ENCODE results near the gene REV3L.
"Not testable (repeated sequence)": the region's sequence is repeated elsewhere in the genome, so short reads cannot be mapped to it uniquely, and the experiment has no call there.

REV3L gene

DNA sequence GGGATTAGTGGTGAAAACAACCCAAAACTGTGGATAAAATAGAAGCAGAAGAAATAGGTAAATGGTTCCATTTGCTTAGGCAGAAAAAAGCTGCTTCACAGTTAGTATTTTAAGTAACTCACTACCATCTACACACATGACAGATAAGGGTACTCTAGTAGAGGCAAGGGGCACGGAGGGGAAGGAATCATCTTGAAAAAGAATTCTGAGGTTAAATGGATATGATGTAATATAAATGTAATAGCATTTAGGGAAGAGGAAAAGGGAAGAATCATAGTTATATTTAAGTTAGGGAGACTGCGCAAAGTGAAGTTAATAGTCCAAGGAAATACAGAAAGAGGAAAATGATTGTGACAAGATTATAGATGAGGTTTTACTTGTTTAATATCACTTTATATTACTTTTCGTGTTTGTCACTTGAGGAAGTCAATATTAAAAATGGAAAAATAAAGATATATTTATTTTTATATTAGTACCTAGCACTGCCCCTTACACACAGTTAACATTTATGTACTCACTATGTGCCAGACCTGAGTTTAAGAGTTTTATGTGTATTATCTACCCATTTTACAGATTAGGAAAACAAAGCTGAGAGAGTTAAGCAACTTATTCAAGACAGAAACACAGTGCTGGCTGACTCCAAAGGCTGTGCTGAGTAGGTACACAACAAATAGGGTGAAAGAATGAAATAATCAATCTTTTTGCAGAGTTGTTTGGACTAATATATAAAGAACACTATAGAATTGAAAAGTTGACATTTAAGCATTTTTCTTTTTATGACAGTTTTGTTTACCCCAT is 128.1 kb downstream of the REV3L start:
- no peak for DNase-seq

- no peak for DNase-seq
These were observed 129.0 kb downstream of the REV3L start for GRCh38 chr6:111353912-111354462.

DNA sequence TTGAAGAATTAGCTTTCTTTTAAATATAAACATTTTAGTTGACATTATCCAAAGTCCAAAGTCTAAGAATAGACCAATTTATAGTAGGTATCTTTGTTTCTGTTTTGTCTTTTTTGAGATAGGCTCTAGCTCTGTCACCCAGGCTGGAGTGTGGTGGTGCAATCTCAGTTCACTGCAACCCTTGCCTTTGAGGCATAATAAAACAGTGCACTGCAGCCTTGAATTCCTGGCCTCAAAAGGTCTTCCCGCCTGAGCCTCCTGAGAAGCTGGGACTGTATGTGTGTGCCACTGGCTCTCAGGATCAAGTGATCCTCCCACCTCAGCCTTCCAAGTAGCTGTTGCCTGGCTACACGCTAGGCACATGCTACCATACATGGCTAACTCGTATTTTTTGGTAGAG is 135.4 kb downstream of the REV3L start:
- DNase-seq = no peak

DNA sequence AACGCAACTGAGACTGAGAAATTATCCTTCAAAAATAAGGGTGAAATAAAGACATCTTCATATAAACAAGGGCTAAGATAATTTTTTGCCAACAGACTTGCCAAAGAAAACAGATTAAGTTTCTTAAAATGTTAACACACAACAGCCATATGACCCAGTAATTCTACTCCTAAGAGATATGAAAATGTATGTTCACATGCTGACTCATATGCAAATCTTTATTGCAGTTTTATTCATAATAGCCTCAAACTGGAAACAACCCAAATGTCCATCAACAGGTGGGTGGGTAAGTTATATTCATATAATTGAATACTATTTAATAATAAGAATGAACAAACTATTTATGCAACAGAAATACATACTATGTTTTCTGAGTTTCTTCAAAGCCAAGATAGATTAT is 140.1 kb downstream of the REV3L start:
- no peak for DNase-seq

GRCh38 chr6:111339294-111339693 is 143.7 kb downstream of the REV3L start:
- no peak for DNase-seq

GRCh38 chr6:111338843-111339242 is 144.2 kb downstream of the REV3L start:
- no peak for DNase-seq

DNA sequence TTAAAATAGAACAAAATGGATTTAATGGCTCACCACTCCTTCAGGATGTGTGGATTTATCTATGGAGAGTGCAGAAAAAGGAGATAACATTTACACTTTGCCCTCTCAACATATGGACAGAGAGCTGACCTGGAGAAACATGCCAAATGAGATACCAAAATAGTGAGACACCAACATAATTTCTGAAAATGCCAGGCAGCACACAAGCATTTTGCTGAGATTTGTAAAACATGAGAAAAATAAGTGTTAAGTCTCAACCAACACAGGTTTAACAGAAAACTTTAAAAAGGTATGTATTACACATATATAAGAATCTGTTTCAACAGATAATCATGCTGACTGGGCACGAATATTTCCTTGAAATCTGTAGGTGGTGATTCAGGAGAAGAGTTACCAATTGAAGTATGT is 145.2 kb downstream of the REV3L start:
- no peak for DNase-seq

DNA sequence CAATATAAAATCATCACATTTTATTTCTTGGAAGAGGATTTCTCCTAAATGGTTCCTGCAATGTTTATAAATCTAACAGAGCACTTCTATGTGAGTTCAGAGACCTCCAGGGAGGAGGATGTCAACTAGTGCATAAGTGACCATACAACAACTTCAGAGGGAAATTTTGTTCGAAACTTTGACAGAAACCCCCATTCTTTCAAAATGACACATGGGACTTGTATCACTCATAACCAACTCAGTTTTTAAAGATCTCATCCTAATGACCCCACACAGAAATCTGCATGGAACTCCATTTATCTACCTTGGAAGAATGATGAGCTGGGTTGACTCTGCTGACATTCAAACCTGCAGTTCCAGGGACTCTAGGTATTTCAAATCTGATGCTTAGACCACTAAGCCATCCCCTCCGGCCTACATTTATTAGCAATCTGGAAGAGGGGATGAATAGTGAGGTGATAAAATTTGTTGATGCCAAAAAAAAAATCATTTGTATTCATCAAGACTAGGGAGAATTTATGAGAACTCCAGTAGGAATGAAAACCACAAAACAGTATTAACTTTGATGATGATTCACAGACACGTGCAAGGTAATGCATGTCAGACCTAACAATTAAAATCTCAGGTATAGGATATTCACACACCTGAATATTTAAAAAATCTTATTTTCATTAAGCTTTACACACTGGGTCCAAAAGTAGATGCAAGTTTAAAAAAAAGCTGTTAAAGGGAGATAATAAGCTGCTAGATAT is 153.0 kb downstream of the REV3L start:
- no peak for DNase-seq

GRCh38 chr6:111326563-111326962 is 156.5 kb downstream of the REV3L start:
- no peak for DNase-seq

DNA sequence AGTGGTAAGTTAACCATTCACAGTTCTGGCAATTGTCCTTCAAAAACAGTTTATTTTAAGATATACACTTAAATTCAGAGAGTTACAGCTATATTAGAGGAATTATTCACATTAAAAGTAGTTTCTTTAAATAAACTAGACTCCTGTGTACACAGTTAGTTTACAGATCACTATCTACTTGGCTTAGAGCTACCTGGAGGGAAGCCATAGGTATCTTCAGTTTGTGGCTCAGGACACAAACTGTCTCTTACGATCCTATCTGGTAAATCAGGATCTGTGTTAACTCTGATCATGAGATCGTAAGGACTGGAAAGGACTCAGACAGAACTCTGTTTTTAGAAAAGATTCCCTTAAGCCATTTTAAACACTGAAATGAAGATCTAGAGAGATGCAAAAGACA is 160.9 kb downstream of the REV3L start:
- DNase-seq = no peak

DNA sequence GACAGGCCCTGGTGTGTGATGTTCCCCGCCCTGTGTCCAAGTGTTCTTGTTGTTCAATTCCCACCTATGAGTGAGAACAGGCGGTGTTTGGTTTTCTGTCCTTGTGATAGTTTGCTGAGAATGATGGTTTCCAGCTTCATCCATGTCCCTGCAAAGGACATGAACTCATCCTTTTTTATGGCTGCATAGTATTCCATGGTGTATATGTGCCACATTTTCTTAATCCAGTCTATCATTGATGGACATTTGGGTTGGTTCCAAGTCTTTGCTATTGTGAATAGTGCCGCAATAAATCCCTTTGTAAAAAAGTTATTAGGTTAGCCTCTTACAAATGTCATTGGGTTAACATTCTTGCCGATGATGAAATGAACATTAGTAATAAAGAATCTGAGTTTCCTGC is 175.1 kb downstream of the REV3L start:
- not testable (repeated sequence) for DNase-seq

DNA sequence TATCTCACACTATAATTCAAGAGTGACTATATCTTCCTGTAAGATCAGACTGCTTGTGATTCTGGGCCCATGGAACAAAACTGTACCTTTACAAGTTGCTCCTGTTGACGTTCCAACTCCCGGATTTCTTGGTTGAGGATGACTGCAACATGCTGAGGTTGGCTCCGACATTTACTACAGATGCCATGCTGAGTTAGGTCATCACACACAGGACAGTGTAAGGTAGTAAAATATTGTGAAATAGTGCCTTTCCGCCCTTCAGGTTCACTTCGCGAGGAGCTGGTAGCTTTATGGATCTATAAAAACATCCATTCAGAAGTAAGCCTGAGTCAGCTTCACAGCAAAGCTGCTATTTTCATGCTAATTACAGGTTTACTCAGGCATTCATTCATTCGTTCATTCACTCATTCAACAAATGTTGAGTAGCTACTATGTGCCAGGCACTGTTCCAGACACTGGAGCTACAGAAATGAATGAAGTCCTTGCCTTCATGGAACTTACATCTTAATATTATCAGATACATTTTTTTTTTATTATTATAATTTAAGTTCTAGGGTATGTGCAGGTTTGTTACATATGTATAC is 175.7 kb downstream of the REV3L start:
- no peak for DNase-seq

DNA sequence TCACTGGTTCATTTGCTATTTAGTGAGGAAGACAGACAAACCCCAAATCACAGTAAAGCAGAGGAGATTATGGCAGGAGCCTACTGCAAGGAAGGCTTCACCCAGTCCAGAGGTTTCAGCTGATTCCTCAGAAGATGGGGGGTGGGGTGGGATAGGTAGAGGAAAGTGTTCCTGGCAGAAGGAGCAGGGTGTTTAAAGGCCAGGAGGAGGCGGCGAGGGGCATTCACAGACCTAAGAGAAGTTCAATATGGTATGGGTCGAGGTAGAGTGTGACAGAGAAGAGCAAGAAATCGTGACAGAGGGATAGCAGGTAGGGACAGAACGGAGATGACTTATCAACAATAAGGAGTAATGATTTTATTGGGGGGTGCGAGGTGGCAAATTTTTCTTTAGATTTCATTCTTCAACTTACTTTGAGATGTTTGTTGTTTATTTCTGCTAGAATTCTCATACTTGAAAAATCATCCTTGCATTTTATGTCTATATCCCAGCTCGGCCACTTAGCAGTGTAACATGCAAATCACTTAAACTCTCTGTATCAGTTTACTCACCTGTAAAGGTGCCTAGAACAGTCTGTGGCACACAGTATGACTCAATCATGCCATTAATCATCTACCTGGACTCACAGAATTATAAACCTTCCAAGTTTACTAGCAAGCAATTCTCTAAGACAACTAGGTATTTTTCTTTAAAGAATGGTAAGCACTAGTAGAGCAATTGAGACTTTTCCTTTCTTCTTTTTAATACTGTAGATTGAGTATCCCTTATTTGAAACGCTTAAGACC is 176.7 kb downstream of the REV3L start:
- DNase-seq = no peak

- DNase-seq = no peak
These were observed 181.1 kb downstream of the REV3L start for GRCh38 chr6:111301946-111302345.

DNA sequence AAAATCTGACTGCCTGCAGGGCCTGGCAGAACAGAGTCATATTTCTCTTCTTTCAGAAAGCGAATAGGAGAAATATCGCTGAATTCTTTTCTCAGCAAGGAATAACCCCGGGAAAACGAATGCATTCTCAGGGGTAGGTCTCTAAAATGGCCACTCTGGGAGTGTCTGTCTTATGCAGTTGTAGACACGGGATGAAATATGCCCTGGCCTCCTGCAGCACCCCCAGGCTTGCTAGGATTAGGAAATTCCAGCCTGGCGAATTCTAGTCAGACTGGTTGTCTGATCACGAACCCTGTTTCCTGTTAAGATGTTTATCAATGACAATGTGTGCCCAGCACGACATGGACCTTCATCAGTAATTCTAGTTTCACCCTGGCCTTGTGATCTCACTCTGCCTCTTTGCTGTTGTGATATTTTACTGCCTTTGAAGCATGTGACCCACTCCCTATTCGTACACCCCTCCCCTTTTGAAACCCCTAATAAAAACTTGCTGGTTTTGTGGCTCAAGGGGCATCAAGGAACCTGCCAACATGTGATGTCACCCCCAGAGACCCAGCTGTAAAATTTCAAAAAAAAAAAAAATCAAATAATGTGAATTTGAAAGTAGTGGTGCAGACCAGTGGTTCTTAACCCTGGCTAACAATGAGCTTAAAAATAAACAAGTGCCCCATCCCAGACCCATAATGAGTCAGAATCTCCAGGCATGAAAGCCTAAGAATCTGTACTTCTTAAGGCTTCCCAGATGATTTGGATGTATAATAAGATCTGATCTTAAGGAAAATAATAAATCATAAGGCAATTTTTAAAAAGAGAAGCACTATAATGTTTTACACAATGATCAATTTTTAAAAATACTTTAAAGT is 181.8 kb downstream of the REV3L start:
- not testable (repeated sequence) for DNase-seq

DNA sequence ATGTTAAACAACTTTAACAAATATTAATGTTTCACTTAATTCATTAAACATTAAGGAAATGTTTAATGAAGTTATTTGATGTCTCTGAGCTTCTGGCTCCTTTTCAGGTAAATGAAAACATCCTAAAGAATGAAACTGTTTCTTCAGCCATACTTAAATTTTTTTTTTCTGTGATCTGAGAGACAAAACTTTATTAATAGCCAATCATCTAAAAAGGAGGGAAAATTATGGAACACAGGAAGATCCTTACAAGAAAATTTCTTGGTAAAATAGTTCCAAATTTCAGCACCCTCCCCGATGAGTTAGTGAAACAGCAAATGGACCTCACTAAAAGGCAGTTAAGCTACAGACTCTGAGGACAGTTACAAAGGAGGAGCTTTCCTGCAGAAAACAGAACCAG is 185.2 kb downstream of the REV3L start:
- DNase-seq = no peak

DNA sequence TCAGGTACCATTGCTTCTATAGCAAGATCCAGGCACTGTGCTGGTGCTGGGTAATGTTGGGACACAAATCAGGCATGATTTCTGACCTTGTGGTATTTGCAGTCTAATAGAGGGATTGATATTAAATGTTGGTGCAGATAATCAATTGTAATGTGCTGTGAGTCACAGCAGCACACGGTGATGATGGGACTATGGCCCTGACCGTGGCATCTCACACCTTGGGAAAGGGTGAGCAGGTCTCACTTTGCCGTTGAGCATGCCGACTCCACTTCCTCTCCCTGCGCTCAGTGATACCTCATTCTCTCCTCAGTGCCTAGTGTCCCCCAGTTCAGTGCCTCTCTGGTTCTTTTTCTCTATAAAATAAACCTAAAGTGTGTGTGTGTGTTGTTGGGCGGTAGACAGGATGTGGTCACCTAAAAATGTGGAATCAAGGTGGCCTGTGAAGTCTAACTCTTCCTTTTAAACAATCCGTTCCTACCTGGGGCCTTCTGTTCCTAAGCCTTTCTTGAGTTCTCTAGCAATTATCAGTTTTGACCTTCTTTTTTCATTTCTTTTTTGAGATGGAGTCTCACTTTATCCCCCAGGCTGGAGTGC is 188.5 kb downstream of the REV3L start:
- no peak for DNase-seq

GRCh38 chr6:111291336-111292259 is 191.4 kb downstream of the REV3L start:
- DNase-seq = no peak

- not testable (repeated sequence) for DNase-seq
These were observed 192.2 kb downstream of the REV3L start for GRCh38 chr6:111290689-111291335.

DNA sequence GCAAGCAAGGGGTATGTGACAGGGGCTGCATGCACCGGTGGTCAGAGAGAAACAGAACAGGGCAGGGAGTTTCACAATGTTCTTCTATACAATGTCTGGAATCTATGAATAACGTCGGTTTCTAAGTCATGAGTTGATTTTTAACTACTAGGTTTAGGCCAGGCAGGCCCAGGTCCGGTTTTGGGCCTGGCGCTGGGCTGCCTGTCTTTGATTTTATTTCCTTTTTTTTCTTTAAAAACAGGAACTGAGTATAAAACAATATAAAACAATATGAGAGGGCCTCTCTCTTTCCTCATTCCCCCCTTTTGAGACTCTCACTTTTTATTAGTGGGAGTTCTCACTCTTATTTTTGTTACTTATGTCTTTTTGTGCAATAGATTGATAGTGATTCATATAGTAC is 198.7 kb downstream of the REV3L start:
- not testable (repeated sequence) for DNase-seq

All from left hindlimb (tissue), 1 donor.